A172 (cell line): ENCODE results near the gene UBE2F. TPM values are rescaled to one million over a fixed set of nuclear protein-coding genes. Genes with fewer than 3 reads are reported as not detected.
"Not testable (repeated sequence)": the region's sequence is repeated elsewhere in the genome, so short reads cannot be mapped to it uniquely, and the experiment has no call there.

Experiments used
- DNase-seq: peaks from one replicate; pipeline ENCODE4 v3.0.0-alpha.2; 2015; ENCODE audit warnings: low spot score
- total RNA-seq: library from RNA; depleted of rRNA; stranded (reverse); fragments of >200 nt; shearing (Covaris generic); gene quantifications from 2 replicates; pipeline ENCODE4 v1.2.3, GENCODE V29; 2014

The UBE2F gene
- total RNA-seq, 1 experiment from 2014 or later: 116 TPM

DNA sequence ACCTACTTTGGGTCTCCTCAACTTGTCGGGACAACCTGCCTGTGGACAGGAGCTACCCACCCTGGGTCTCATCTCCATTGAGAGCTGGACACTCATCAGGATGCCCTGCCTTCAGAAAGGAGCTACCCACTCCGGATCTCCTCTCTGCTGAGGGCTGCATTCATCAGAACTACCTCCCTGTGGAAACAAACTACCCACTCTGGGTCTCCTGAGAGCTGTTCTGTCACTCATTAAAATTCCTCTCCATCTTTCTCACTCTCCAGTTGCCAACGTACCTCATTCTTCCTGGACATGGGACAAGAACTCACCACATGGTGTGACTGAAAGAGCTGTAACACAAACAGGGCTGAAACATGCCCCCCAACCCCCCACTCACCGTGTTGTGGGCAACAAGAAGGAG lies 22.5 kb upstream of the UBE2F start:
- DNase-seq: no peak

- DNase-seq: no peak
These were observed 20.4 kb upstream of the UBE2F start for GRCh38 chr2:237946423-237946822.

DNA sequence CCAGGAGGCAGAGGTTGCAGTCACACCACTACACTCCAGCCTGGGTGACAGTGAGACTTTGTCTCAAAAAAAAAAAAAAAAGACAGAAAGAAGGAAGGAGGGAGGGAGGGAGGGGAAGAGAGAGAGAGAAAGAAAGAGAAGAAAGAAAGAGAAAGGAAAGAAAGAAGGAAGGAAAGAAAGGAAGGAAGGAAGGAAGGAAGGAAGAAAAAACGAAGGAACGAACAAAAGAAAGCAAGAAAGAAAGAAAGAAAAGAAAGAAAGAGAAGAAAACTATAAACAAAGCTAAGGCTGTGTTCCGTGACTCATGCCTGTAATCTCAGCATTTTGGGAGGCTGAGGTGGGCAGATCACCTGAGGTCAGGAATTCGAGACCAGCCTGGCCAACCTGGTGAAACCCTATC lies 15.5 kb upstream of the UBE2F start:
- DNase-seq: not testable (repeated sequence)

- no peak for DNase-seq
These were observed 14.9 kb upstream of the UBE2F start for GRCh38 chr2:237951878-237952277.

GRCh38 chr2:237952851-237953250 lies 14.0 kb upstream of the UBE2F start:
- no peak for DNase-seq

- no peak for DNase-seq
These were observed 11.0 kb upstream of the UBE2F start for GRCh38 chr2:237955640-237956401.

DNA sequence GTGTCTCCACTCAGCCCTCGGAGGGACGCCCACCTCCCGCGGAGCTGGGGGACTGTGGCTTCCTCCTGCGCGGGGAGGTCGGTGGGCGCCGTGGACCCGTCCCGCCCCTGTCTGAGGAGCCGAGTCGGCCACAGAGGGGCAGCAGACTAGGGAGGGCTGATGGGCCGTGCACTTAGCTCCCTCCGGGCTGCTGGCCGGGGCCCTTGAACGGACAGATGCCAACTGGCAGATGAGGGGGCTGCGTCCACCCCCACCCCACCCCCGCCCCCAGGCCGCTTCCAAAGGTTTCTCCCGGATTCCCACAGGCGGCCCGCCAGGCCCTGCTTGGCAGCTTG lies 10.4 kb upstream of the UBE2F start:
- no peak for DNase-seq

DNA sequence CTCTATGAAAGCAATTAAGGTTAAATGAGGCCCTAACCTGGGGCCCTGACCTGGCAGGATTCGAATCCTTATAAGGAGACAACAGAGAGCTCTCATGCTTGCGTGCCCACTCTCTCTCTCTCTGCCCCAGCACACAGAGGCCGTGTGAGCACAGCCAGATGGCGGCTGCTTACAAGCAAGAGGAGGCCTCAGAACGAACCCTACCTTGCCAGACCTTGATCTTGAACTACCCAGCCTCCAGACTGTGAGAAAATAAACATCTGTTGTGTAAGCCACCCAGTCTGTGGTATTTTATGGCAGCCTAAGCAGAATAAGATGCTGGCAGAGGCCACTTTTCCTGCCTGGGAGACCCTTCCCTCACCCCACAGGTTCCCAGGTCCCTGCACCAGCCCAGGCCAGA lies 5.2 kb upstream of the UBE2F start:
- DNase-seq: no peak

- no peak for DNase-seq
These were observed 4.3 kb upstream of the UBE2F start for GRCh38 chr2:237962432-237963084.

- not testable (repeated sequence) for DNase-seq
These were observed 3.3 kb upstream of the UBE2F start for GRCh38 chr2:237963490-237963991.

GRCh38 chr2:237964194-237964577 lies 2.6 kb upstream of the UBE2F start:
- DNase-seq: no peak

- DNase-seq: peak; percentile 16
These were observed 2.0 kb upstream of the UBE2F start for GRCh38 chr2:237964578-237965404.

DNA sequence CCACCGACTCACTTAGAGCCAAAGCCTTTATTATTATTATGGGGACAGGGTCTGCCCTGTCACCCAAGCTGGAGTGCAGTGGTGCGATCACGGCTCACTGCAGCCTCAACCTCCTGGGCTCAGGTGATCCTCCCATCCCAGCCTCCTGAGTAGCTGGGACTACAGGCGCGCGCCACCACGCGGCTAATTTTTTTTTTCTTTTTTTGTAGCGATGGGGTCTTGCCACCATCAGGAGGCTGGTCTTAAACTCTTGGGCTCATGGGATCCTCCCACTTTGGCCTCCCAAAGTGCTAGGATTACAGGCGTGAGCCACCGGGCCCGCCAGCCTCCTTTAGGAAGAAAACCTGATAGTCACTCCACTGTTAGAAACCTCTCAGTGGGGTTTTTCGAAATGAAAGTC lies 970 bp upstream of the UBE2F start:
- DNase-seq: not testable (repeated sequence)

DNA sequence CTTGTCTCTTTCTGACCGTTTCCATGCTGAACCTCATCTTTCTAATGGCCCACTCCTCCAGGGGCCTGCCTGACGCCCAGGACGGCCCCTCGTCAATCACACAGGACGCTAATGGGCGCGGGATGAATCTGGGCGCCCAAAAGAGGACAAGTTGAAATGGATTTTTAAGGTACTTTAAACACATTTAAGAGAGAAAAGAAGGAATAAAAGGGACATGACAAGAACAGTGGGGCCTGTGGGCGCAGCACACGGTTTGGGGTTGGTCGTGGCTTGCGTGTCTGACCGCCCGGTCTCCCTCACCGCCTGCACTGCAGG lies 607 bp upstream of the UBE2F start:
- no peak for DNase-seq

- no peak for DNase-seq
These were observed 693 bp downstream of the UBE2F start for GRCh38 chr2:237967463-237967951.

GRCh38 chr2:237968048-237968862 lies 1.4 kb downstream of the UBE2F start:
- DNase-seq: peak; percentile 25

DNA sequence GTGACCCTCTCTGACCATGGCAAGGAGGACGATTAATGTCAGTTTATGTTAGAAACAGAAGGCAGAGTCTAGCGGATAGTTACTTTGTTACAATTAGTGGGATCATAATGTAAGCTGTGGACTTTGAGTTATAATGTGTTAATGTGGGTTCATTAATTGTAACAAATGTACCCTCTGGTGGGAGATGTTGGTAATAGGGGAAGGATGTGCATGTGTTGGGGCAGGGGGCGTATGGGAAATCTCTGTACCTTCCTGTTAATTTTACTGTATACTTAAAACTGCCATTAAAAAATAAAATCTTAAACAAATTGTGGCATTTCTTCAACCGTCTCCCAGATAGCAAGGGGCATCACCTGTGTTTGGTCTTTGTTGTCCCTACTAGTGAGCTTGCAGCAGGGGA lies 4.8 kb downstream of the UBE2F start:
- DNase-seq: no peak

GRCh38 chr2:237972211-237972610 lies 5.4 kb downstream of the UBE2F start:
- DNase-seq: no peak

DNA sequence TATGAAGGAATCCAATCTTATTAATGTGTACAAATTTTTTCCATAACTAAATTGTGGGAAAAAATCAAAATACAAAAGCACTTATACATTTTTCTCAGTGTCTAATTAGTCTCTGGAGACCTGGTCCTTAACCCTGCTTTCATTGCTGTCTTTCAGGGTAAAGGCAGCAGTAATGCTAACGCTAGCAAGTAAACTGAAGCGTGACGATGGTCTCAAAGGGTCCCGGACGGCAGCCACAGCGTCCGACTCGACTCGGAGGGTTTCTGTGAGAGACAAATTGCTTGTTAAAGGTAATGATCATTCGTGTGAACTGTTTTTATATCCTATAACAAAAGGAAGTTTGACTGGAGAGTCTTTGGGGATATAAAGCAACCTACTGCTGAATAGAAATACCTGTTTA lies 6.1 kb downstream of the UBE2F start:
- no peak for DNase-seq

- no peak for DNase-seq
These were observed 10.6 kb downstream of the UBE2F start for GRCh38 chr2:237977380-237977779.

DNA sequence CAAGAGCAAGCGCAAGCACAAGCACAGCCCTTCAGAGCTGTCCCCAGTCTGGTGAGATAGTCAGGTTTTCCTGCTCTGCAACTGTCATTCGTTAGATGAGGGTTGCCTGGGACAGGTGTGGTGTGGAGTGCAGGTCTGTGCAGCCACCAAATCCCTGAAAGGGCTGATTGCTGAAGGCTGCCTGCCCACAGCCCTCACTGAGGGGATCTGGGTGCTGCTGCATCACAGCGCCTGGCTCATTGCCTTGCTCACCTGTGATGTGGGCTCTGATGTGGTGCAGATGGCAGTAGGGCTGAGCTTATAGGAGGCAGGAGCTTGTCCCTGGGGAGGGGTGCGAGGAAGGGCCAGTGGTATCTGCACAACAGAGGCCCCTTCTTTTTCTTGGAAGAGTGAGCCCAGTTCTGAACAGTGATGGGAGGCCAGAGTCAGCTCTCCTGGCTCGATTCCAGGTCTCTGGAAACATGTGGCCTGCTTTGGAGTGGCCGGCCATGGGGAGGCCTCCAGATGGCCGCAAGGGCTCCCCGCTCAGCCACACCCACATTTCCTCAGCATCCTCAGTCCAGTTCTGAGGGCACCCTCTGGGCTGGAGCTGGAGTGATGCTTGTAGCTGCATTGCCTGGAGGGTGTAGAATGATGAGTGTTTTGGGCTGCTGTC lies 11.4 kb downstream of the UBE2F start:
- no peak for DNase-seq
